Activated CD8-positive, alpha-beta T cell treated with anti-CD3 and anti-CD28 coated beads for 36 hours (primary cell): ENCODE data around the gene PARP16. TPM values are rescaled to one million over a fixed set of nuclear protein-coding genes. Genes with fewer than 3 reads are reported as not detected.

Experiments used
- ATAC-seq: fragments of 200-7000 bp; cut with Tn5 transposase; one replicate; pipeline ENCODE4 v1.10.0; 2021; ENCODE audit warnings: mild to moderate bottlenecking, moderate library complexity
- CTCF ChIA-PET: fragments of 350-600 bp; sonication (Branson Sonifier 250); formaldehyde crosslinking; loops from one replicate; lab custom pipeline; 2021; ENCODE audit warnings: antibody characterized with exemption; lab: Charles Lee
- POLR2A ChIA-PET: fragments of 350-600 bp; sonication (Branson Sonifier 250); formaldehyde crosslinking; loops from one replicate; lab custom pipeline; 2021; ENCODE audit warnings: antibody characterized with exemption; lab: Charles Lee
- DNase-seq: peaks from one replicate; pipeline ENCODE4 v3.0.0-alpha.2; 2020
- H3K27ac Mint-ChIP-seq: one replicate; pipeline ENCODE4 v1.8.0; 2021; ENCODE audit warnings: mild to moderate bottlenecking, mixed read lengths
- H3K27me3 Mint-ChIP-seq: one replicate; pipeline ENCODE4 v1.8.0; 2021; ENCODE audit warnings: mixed read lengths
- H3K36me3 Mint-ChIP-seq: one replicate; pipeline ENCODE4 v1.8.0; 2021; ENCODE audit warnings: low read depth, mixed read lengths
- H3K4me1 Mint-ChIP-seq: one replicate; pipeline ENCODE4 v1.8.0; 2021; ENCODE audit warnings: low read depth, mixed read lengths
- H3K4me3 Mint-ChIP-seq: one replicate; pipeline ENCODE4 v1.8.0; 2021; ENCODE audit warnings: mild to moderate bottlenecking, moderate library complexity, mixed read lengths
- H3K9me3 Mint-ChIP-seq: one replicate; pipeline ENCODE4 v1.8.0; 2021; ENCODE audit warnings: mixed read lengths
- CTCF ChIP-seq: fragments of 200-600 bp; IDR thresholded peaks from one replicate; pipeline ENCODE4 v1.8.0; 2022; ENCODE audit warnings: antibody characterized with exemption, mild to moderate bottlenecking
- intact Hi-C: fragments of 100-400 bp; cut with micrococcal nuclease; formaldehyde crosslinking; loops from one replicate; pipeline ENCODE4 v1.10.0; 2022
- total RNA-seq, 2 experiments: library from RNA; stranded (reverse); gene quantifications; one replicate each; pipeline ENCODE4 v1.2.3, GENCODE V29; 2021

The PARP16 gene
- total RNA-seq: 10 to 100 TPM; 17.9 to 20.5 TPM

- intact Hi-C loops: no loop called here
- CTCF ChIA-PET: interaction anchor here (0.9 to 4.0 kb wide), 17 partner anchors 8 to 208 kb away, joined by 3 to 26 read pairs (median 7); partner anchors contain the start of genes CILP, CLPX, RNU5A-1 and RNU5B-1
- Mint-ChIP-seq H3K4me1 (peaks cover 32% of the 10 kb centered on the region), H3K27me3 (no peaks in the 10 kb centered on the region), H3K9me3 (no peaks in the 10 kb centered on the region), H3K27ac (peak within 1 kb of the TSS; percentile 90), H3K36me3 (peaks cover 16% of the 10 kb centered on the region), H3K4me3 (peak within 1 kb of the TSS; percentile 87)
- DNase-seq (peak; percentile 94), ATAC-seq (peak; percentile 98)
- no peak for TF ChIP-seq CTCF
- POLR2A ChIA-PET: interaction anchor here (0.9 to 7.5 kb wide), 15 partner anchors 8 to 298 kb away, joined by 3 to 80 read pairs (median 4); partner anchors contain the start of genes CLPX, RNU5A-1, RNU5B-1 and SPG21
Measured at GRCh38 chr15:65286704-65287519, at the start of gene PARP16. Gene PARP16, minus strand, starts transcription at chr15:65286883. Its CDS starts 457 bp downstream, at chr15:65286426.

GRCh38 chr15:65335278-65336055 lies 48.8 kb upstream of the PARP16 start:
- Mint-ChIP-seq H3K4me1 (no peaks in the 10 kb centered on the region), H3K9me3 (no peaks in the 10 kb centered on the region), H3K36me3 (no peaks in the 10 kb centered on the region), H3K4me3 (no peak overlapping the region), H3K27me3 (peaks cover 6% of the 10 kb centered on the region), H3K27ac (no peak overlapping the region)
- no peak for DNase-seq
- intact Hi-C loops: no loop called here
- POLR2A ChIA-PET: interaction anchor here (1.1 kb wide), 1 partner anchor 16 kb away, joined by 4 read pairs; no protein-coding TSS in a partner anchor
- ATAC-seq: no peak
- TF ChIP-seq CTCF: no peak
- CTCF ChIA-PET: interaction anchor here (1.4 to 1.7 kb wide), 2 partner anchors 13 to 50 kb away, joined by 4 read pairs; no protein-coding TSS in a partner anchor

- Mint-ChIP-seq H3K4me3 (no peak overlapping the region), H3K36me3 (no peaks in the 10 kb centered on the region), H3K27me3 (peaks cover 2% of the 10 kb centered on the region), H3K4me1 (no peaks in the 10 kb centered on the region), H3K9me3 (no peaks in the 10 kb centered on the region), H3K27ac (no peak overlapping the region)
- DNase-seq (no peak), ATAC-seq (no peak)
- intact Hi-C loops: no loop called here
- no peak for TF ChIP-seq CTCF
- CTCF ChIA-PET: interaction anchor here (1.4 to 1.7 kb wide), 2 partner anchors 13 to 50 kb away, joined by 4 read pairs; no protein-coding TSS in a partner anchor
- POLR2A ChIA-PET: interaction anchor here (1.1 kb wide), 1 partner anchor 15 kb away, joined by 4 read pairs; no protein-coding TSS in a partner anchor
Measured at GRCh38 chr15:65334586-65335231, 48.0 kb upstream of the PARP16 start.

GRCh38 chr15:65333856-65334255 lies 47.2 kb upstream of the PARP16 start:
- no peaks in the 10 kb centered on the region for H3K9me3 Mint-ChIP-seq
- H3K27me3 Mint-ChIP-seq: no peaks in the 10 kb centered on the region
- H3K4me1 Mint-ChIP-seq: no peaks in the 10 kb centered on the region
- ATAC-seq (no peak), DNase-seq (no peak)
- ChIA-PET POLR2A (no interaction called here), CTCF (interaction anchor here (1.4 to 1.7 kb wide), 2 partner anchors 12 to 51 kb away, joined by 4 read pairs; no protein-coding TSS in a partner anchor)
- H3K27ac Mint-ChIP-seq: no peak overlapping the region
- H3K4me3 Mint-ChIP-seq: no peak overlapping the region
- H3K36me3 Mint-ChIP-seq: no peaks in the 10 kb centered on the region
- no peak for TF ChIP-seq CTCF
- intact Hi-C loops: no loop called here
